H1 (cell line): ENCODE results near the gene KLHL2. TPM values are rescaled to one million over a fixed set of nuclear protein-coding genes. Genes with fewer than 3 reads are reported as not detected.

Experiments
- CTCF ChIA-PET: fragments of 300-600 bp; sonication (Branson Sonifier 250); formaldehyde crosslinking; loops from one replicate; lab custom pipeline; 2021; ENCODE audit not compliant: partially characterized antibody; lab: Charles Lee
- POLR2A ChIA-PET: fragments of 300-600 bp; sonication (Branson Sonifier 250); formaldehyde crosslinking; loops from one replicate; lab custom pipeline; 2021; ENCODE audit warnings: inconsistent platforms; ENCODE audit not compliant: partially characterized antibody; lab: Charles Lee
- DNase-seq, 2 experiments: peaks; one replicate each; pipeline versions ENCODE4 v3.0.0 to v3.0.0-alpha.2; 2010 to 2022; ENCODE audit warnings: low spot score in 2 of 2, low read depth in 1 of 2, mixed read lengths in 1 of 2
- FAIRE-seq: peaks from 2 replicates; lab custom pipeline; 2011; peaks lifted over from hg19 to GRCh38; lab: Jason Lieb, UNC
- H2AFZ ChIP-seq: 2 replicates; pipeline ENCODE4 v1.8.1; 2012; ENCODE audit warnings: low read length, inconsistent platforms
- H2AK5ac ChIP-seq: 2 replicates; pipeline ENCODE4 v1.6.1; 2013; ENCODE audit warnings: low read depth, low read length
- H2BK120ac ChIP-seq: replicated peaks from 2 replicates; pipeline ENCODE3; 2013; ENCODE audit warnings: low read depth, low read length, inconsistent platforms
- H2BK12ac ChIP-seq: 2 replicates; pipeline ENCODE4 v1.6.1; 2013; ENCODE audit warnings: low read depth, low read length
- H2BK15ac ChIP-seq: 2 replicates; pipeline ENCODE4 v1.6.1; 2013; ENCODE audit warnings: low read length
- H2BK20ac ChIP-seq: 2 replicates; pipeline ENCODE4 v1.6.1; 2013; ENCODE audit warnings: low read length
- H2BK5ac ChIP-seq: 2 replicates; pipeline ENCODE4 v1.6.1; 2013; ENCODE audit warnings: low read depth, low read length
- H3K14ac ChIP-seq: 2 replicates; pipeline ENCODE4 v1.6.1; 2013; ENCODE audit warnings: inconsistent platforms; ENCODE audit not compliant: insufficient read length
- H3K18ac ChIP-seq: 2 replicates; pipeline ENCODE4 v1.6.1; 2013; ENCODE audit warnings: low read length; ENCODE audit errors: extremely low read depth
- H3K23ac ChIP-seq: 2 replicates; pipeline ENCODE4 v1.6.1; 2013; ENCODE audit warnings: inconsistent platforms; ENCODE audit not compliant: insufficient read length
- H3K23me2 ChIP-seq: 2 replicates; pipeline ENCODE4 v1.6.1; 2013; ENCODE audit warnings: low read depth, low read length
- H3K27ac ChIP-seq: 2 replicates; pipeline ENCODE4 v1.6.1; 2011; ENCODE audit warnings: low read depth, low read length, inconsistent platforms
- H3K27me3 ChIP-seq, 4 experiments: replicated peaks in 1 of 4; 1 replicate in 1 of 4; 2 replicates in 3 of 4; pipeline versions ENCODE4 v1.6.1 to v1.8.1; 2011 to 2013; ENCODE audit warnings: low read length in 3 of 4, mild to moderate bottlenecking in 3 of 4, inconsistent platforms in 2 of 4, mixed read lengths in 2 of 4, moderate library complexity in 1 of 4; ENCODE audit not compliant: control insufficient read depth in 3 of 4, insufficient read depth in 3 of 4; ENCODE audit errors: extremely low read depth in 1 of 4
- H3K36me3 ChIP-seq, 4 experiments: 2 replicates each; pipeline versions ENCODE4 v1.6.1 to v1.8.1; 2011 to 2013; ENCODE audit warnings: mild to moderate bottlenecking in 4 of 4, low read length in 3 of 4, moderate library complexity in 2 of 4, control low read depth in 1 of 4, inconsistent platforms in 1 of 4; ENCODE audit not compliant: insufficient read depth in 4 of 4, control insufficient read depth in 2 of 4
- H3K4ac ChIP-seq: replicated peaks from 2 replicates; pipeline ENCODE3; 2013; ENCODE audit warnings: low read length, low read depth, mixed read lengths, inconsistent platforms; ENCODE audit not compliant: insufficient read length
- H3K4me1 ChIP-seq, 4 experiments: replicated peaks in 1 of 4; 1 replicate in 1 of 4; 2 replicates in 3 of 4; pipeline versions ENCODE4 v1.6.1 to v1.8.1; 2011 to 2013; ENCODE audit warnings: low read length in 3 of 4, inconsistent platforms in 2 of 4, mixed read lengths in 1 of 4; ENCODE audit not compliant: insufficient read depth in 4 of 4, control insufficient read depth in 3 of 4
- H3K4me2 ChIP-seq, 2 experiments: 2 replicates each; pipeline versions ENCODE4 v1.6.1 to v1.8.1; 2011 to 2013; ENCODE audit warnings: low read depth in 2 of 2, low read length in 2 of 2, control low read depth in 1 of 2, inconsistent platforms in 1 of 2, mild to moderate bottlenecking in 1 of 2; ENCODE audit not compliant: insufficient read depth in 1 of 2
- H3K4me3 ChIP-seq, 4 experiments: fragments of 200-600, 300-600 bp in 1 of 4; sonication (generic), shearing (Covaris generic), sonication (Bioruptor Twin) in 1 of 4; 2 replicates each; pipeline versions ENCODE4 v1.5.1 to v1.8.1; 2011 to 2016; ENCODE audit warnings: low read length in 4 of 4, low read depth in 3 of 4, control low read depth in 2 of 4, inconsistent platforms in 2 of 4, mild to moderate bottlenecking in 2 of 4, mixed read lengths in 1 of 4, moderate library complexity in 1 of 4; ENCODE audit not compliant: insufficient read depth in 2 of 4; ENCODE audit errors: extremely low read depth in 1 of 4
- H3K56ac ChIP-seq: replicated peaks from 2 replicates; pipeline ENCODE3; 2013; ENCODE audit warnings: low read depth, mild to moderate bottlenecking, mixed read lengths, low read length, inconsistent platforms; ENCODE audit not compliant: insufficient read length
- H3K79me1 ChIP-seq: 2 replicates; pipeline ENCODE4 v1.6.1; 2013; ENCODE audit warnings: low read depth, low read length, control low read depth
- H3K79me2 ChIP-seq, 2 experiments: 2 replicates each; pipeline versions ENCODE4 v1.6.1 to v1.8.1; 2012 to 2013; ENCODE audit warnings: low read length in 2 of 2, mild to moderate bottlenecking in 2 of 2, inconsistent platforms in 1 of 2; ENCODE audit not compliant: insufficient read depth in 2 of 2, control insufficient read depth in 1 of 2
- H3K9ac ChIP-seq, 4 experiments: replicated peaks in 1 of 4; 1 replicate in 1 of 4; 2 replicates in 3 of 4; pipeline versions ENCODE4 v1.6.1 to v1.8.1; 2011 to 2013; ENCODE audit warnings: low read depth in 3 of 4, low read length in 3 of 4, control low read depth in 2 of 4, mild to moderate bottlenecking in 2 of 4, moderate library complexity in 2 of 4, inconsistent platforms in 1 of 4; ENCODE audit errors: extremely low read depth in 1 of 4
- H3K9me3 ChIP-seq, 2 experiments: 2 replicates each; pipeline versions ENCODE4 v1.6.1 to v1.8.1; 2012 to 2013; ENCODE audit warnings: mild to moderate bottlenecking in 2 of 2, moderate library complexity in 2 of 2, control low read depth in 1 of 2, inconsistent platforms in 1 of 2, low read depth in 1 of 2, low read length in 1 of 2, mixed read lengths in 1 of 2; ENCODE audit not compliant: insufficient read depth in 2 of 2
- H4K20me1 ChIP-seq, 2 experiments: replicated peaks in 1 of 2; 2 replicates each; pipeline versions ENCODE3 to v1.8.1; 2011 to 2013; ENCODE audit warnings: inconsistent platforms in 2 of 2, low read length in 2 of 2, mild to moderate bottlenecking in 1 of 2; ENCODE audit not compliant: insufficient read depth in 2 of 2, control insufficient read depth in 1 of 2
- H4K5ac ChIP-seq: 2 replicates; pipeline ENCODE4 v1.6.1; 2013; ENCODE audit warnings: low read length, low read depth, mixed read lengths, inconsistent platforms; ENCODE audit not compliant: insufficient read length
- H4K8ac ChIP-seq: 2 replicates; pipeline ENCODE4 v1.8.0; 2013; ENCODE audit warnings: mild to moderate bottlenecking, moderate library complexity, low read length, inconsistent platforms; ENCODE audit not compliant: insufficient read depth; ENCODE audit errors: extremely low read depth
- H4K91ac ChIP-seq: replicated peaks from 2 replicates; pipeline ENCODE3; 2013; ENCODE audit warnings: low read length, mixed read lengths, inconsistent platforms; ENCODE audit not compliant: insufficient read length
- BCL11A ChIP-seq, 2 experiments: IDR thresholded peaks; one replicate each; pipeline ENCODE4 v1.6.1; 2011; ENCODE audit warnings: low read depth in 2 of 2, low read length in 2 of 2, mild to moderate bottlenecking in 2 of 2
- CBX8 ChIP-seq: fragments of 300-800, 300-1000 bp; sonication (generic); IDR thresholded peaks from 2 replicates; pipeline ENCODE4 v1.7.1; 2016; ENCODE audit warnings: low read depth, low read length, borderline replicate concordance
- CREB1 ChIP-seq: IDR thresholded peaks from 2 replicates; pipeline ENCODE4 v1.6.1; 2012; ENCODE audit warnings: inconsistent platforms
- MAFK ChIP-seq: IDR thresholded peaks from 2 replicates; pipeline ENCODE4 v1.6.1; 2012; ENCODE audit warnings: low read depth, mild to moderate bottlenecking, improper control_type of control experiment, low read length
- NANOG ChIP-seq: IDR thresholded peaks from 2 replicates; pipeline ENCODE4 v1.6.1; 2011; ENCODE audit warnings: low read length, low read depth, mild to moderate bottlenecking, inconsistent platforms; ENCODE audit not compliant: insufficient read depth, poor library complexity, severe bottlenecking
- SAP30 ChIP-seq: fragments of 300-600 bp; sonication (generic); IDR thresholded peaks from 2 replicates; pipeline ENCODE4 v1.7.1; 2012; ENCODE audit warnings: low read length, moderate library complexity, mild to moderate bottlenecking, inconsistent platforms; ENCODE audit not compliant: insufficient read depth, insufficient replicate concordance
- WGBS, 2 experiments: shearing (Covaris generic) in 1 of 2; methylation state at CpG; one replicate each; pipeline versions ENCODE4 v1.1.6 to v1.1.7; 2013 to 2015; ENCODE audit warnings: low lambda C conversion rate in 2 of 2, mixed read lengths in 2 of 2, inconsistent platforms in 1 of 2, low coverage in 1 of 2, missing lambda C conversion rate in 1 of 2; ENCODE audit not compliant: insufficient replicate concordance in 2 of 2, insufficient coverage in 1 of 2, insufficient read length in 1 of 2; ENCODE audit errors: extremely low coverage in 1 of 2, missing lambda C conversion rate in 1 of 2; 5-methylcytosine and 5-hydroxymethylcytosine counted together
- polyA plus RNA-seq, 7 experiments: library from polyadenylated mRNA; depleted of rRNA in 3 of 7; stranded (reverse) in 5 of 7; unstranded in 2 of 7; fragments of >200 nt in 5 of 7; fragments of 200-250 nt in 2 of 7; gene quantifications; 1 replicate in 5 of 7; 2 replicates in 1 of 7; 4 replicates in 1 of 7; pipeline versions ENCODE4 v1.2.1 to v1.2.3, GENCODE V29; 2011 to 2013; ENCODE audit warnings: missing spikeins in 2 of 7, mixed read lengths in 2 of 7
- total RNA-seq: library from RNA; stranded (reverse); fragmentation: NEBNext Ultra II Directional; extraction: Animal tissue kit (Norgen Biotek cat#: 25700); gene quantifications from 2 replicates; pipeline ENCODE4 v1.2.1, GENCODE V29; 2021

KLHL2 gene
- total and polyA plus RNA-seq, 2 of the 8 experiments (the other 6 are each of a cell fraction or from before 2014, with no cell fraction given), result 5.2 to 12.0 TPM

DNA sequence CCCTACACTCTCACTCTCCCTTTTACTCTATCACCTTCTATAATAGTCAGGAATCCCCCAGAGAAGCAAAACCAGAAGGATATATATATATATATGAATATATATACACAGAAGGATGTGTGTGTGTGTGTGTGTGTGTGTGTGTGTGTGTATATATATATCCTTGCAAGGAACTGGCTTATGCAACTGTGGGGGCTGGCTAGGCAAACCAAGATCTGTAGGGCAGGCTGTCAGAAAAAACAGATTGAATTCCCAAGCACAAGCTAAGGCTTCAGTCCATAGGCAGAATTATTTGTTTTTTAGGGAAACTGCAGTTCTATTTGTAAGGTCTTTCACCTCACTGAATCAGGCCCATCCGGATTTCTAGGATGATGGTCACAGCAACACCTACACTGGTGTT lies 13.0 kb upstream of the KLHL2 start:
- no peaks in the 10 kb centered on the region for H3K27me3 ChIP-seq
- H2AFZ ChIP-seq, result no peak overlapping the region
- H3K27ac ChIP-seq, result no peak overlapping the region
- no peak overlapping the region for H2BK20ac ChIP-seq
- H3K79me2 ChIP-seq, result no peaks in the 10 kb centered on the region
- H3K18ac ChIP-seq, result no peak overlapping the region
- H4K5ac ChIP-seq, result no peak overlapping the region
- H3K9me3 ChIP-seq, result no peaks in the 10 kb centered on the region
- no peaks in the 10 kb centered on the region for H3K4me1 ChIP-seq
- H4K91ac ChIP-seq, result no peak overlapping the region
- no peak overlapping the region for H3K56ac ChIP-seq
- POLR2A ChIA-PET, result no interaction called here
- H3K4me3 ChIP-seq, result no peak overlapping the region
- H2BK5ac ChIP-seq, result no peak overlapping the region
- H3K4ac ChIP-seq, result no peak overlapping the region
- no peak for FAIRE-seq
- H3K23ac ChIP-seq, result no peak overlapping the region
- H3K14ac ChIP-seq, result no peak overlapping the region
- H4K8ac ChIP-seq, result no peak overlapping the region
- no peaks in the 10 kb centered on the region for H4K20me1 ChIP-seq
- TF ChIP-seq CBX8 (no peak), NANOG (no peak), BCL11A (IDR thresholded peaks at IDR 0.05; ENCODE audit: low read depth in 2 of 2, low read length in 2 of 2) (no peak), SAP30 (no peak), CREB1 (no peak), MAFK (no peak)
- CTCF ChIA-PET, result no interaction called here
- WGBS, 2 experiments, result 71% methylated on average over 1 of the region's 1 CpG; no CpG with 5 or more reads in 1 of the 2 experiments
- H3K79me1 ChIP-seq, result no peaks in the 10 kb centered on the region
- H2BK120ac ChIP-seq, result no peak overlapping the region
- no peak overlapping the region for H2BK15ac ChIP-seq
- DNase-seq, result no peak
- H3K4me2 ChIP-seq, result no peak overlapping the region
- no peaks in the 10 kb centered on the region for H3K36me3 ChIP-seq
- H2AK5ac ChIP-seq, result no peak overlapping the region
- no peak overlapping the region for H3K9ac ChIP-seq
- H2BK12ac ChIP-seq, result no peak overlapping the region
- no peaks in the 10 kb centered on the region for H3K23me2 ChIP-seq
